Panc1 (cell line): Measurements from ENCODE around the gene NLRP9. TPM values are rescaled to one million over a fixed set of nuclear protein-coding genes. Genes with fewer than 3 reads are reported as not detected.

Source experiments
- ATAC-seq: fragments of 200-7000 bp; cut with Tn5 transposase; 2 replicates; pipeline ENCODE4 v1.9.1; 2020; ENCODE audit warnings: mild to moderate bottlenecking, moderate library complexity
- BruUV-seq: library from RNA; stranded (reverse); fragments of 400-500 nt; replicated peaks from 2 replicates; lab custom pipeline; 2021; lab: Mats Ljungman, UMichigan
- CTCF ChIA-PET: fragments of 300-600 bp; sonication (Branson Sonifier 250); formaldehyde crosslinking; loops from one replicate; lab custom pipeline; 2022; ENCODE audit warnings: antibody characterized with exemption; lab: Charles Lee
- POLR2A ChIA-PET: fragments of 300-600 bp; sonication (Branson Sonifier 250); formaldehyde crosslinking; loops from one replicate; lab custom pipeline; 2022; ENCODE audit warnings: antibody characterized with exemption; lab: Charles Lee
- DNase-seq: peaks from one replicate; pipeline ENCODE4 v3.0.0-alpha.2; 2010; ENCODE audit warnings: low read depth, low spot score
- H3K27ac ChIP-seq: 2 replicates; pipeline ENCODE4 v1.5.1; 2011; ENCODE audit warnings: mild to moderate bottlenecking, low read length, inconsistent platforms
- H3K27me3 ChIP-seq: fragments of 200-500 bp; sonication (Bioruptor generic); 2 replicates; pipeline ENCODE4 v1.6.0; 2014; ENCODE audit warnings: low read length, inconsistent platforms; ENCODE audit not compliant: control insufficient read depth, insufficient read depth
- H3K36me3 ChIP-seq: fragments of 200-500 bp; sonication (Bioruptor generic); 2 replicates; pipeline ENCODE4 v1.5.1; 2014; ENCODE audit warnings: inconsistent platforms, mild to moderate bottlenecking, low read length, moderate library complexity; ENCODE audit not compliant: control insufficient read depth, insufficient read depth
- H3K4me1 ChIP-seq: 2 replicates; pipeline ENCODE4 v1.5.1; 2011; ENCODE audit warnings: inconsistent platforms, mild to moderate bottlenecking, low read length, moderate library complexity; ENCODE audit not compliant: control insufficient read depth, insufficient read depth
- H3K4me3 ChIP-seq, 2 experiments: 2 replicates each; pipeline ENCODE4 v1.5.1; 2011 to 2012; ENCODE audit warnings: low read depth in 2 of 2, low read length in 2 of 2, mild to moderate bottlenecking in 2 of 2, inconsistent platforms in 1 of 2, moderate library complexity in 1 of 2
- H3K9me3 ChIP-seq: fragments of 200-500 bp; sonication (Bioruptor generic); 2 replicates; pipeline ENCODE4 v1.5.1; 2014; ENCODE audit warnings: low read depth, mild to moderate bottlenecking, inconsistent platforms, low read length, moderate library complexity; ENCODE audit not compliant: control insufficient read depth, insufficient read depth
- CTCF ChIP-seq: fragments of 450-650 bp; IDR thresholded peaks from 2 replicates; pipeline ENCODE4 v1.5.1; 2017; ENCODE audit warnings: mild to moderate bottlenecking
- POLR2AphosphoS5 ChIP-seq: IDR thresholded peaks from 2 replicates; pipeline ENCODE4 v1.6.1; 2012; ENCODE audit warnings: mild to moderate bottlenecking, low read depth, low read length, moderate library complexity
- SIN3A ChIP-seq: IDR thresholded peaks from 2 replicates; pipeline ENCODE4 v1.6.1; 2012; ENCODE audit warnings: low read depth, mild to moderate bottlenecking, low read length, moderate library complexity, borderline replicate concordance; ENCODE audit not compliant: insufficient read depth
- TCF7L2 ChIP-seq: IDR thresholded peaks from 2 replicates; pipeline ENCODE4 v1.6.1; 2011; ENCODE audit warnings: mild to moderate bottlenecking, low read depth, low read length, inconsistent platforms
- in situ Hi-C: cut with HindIII; loops from 2 replicates; pipeline ENCODE4 v1.10.0; 2016; ENCODE audit warnings: low sequenced_read_pairs, low pct_unique_long_range_greater_than_20kb
- intact Hi-C: fragments of 100-400 bp; cut with micrococcal nuclease; formaldehyde crosslinking; loops from one replicate; pipeline ENCODE4 v1.10.0; 2022; ENCODE audit not compliant: unreplicated experiment
- total RNA-seq: library from RNA; stranded (reverse); gene quantifications from one replicate; pipeline ENCODE4 v1.2.1, GENCODE V29; 2021; ENCODE audit not compliant: unreplicated experiment
- TF ChIP-seq, protein P1 (sequence below), 2 experiments: IDR thresholded peaks; 2 replicates each; pipeline ENCODE4 v1.6.1; 2011 to 2012; ENCODE audit warnings: low read depth in 2 of 2, control low read depth in 1 of 2, low read length in 1 of 2, mild to moderate bottlenecking in 1 of 2, moderate library complexity in 1 of 2; ENCODE audit not compliant: insufficient read depth in 1 of 2

NLRP9 gene
- total RNA-seq, 1 experiment from 2014 or later: not detected

GRCh38 chr19:55667006-55667381 lies 71.2 kb downstream of the NLRP9 start:
- no peak for TF ChIP-seq CTCF
- TF ChIP-seq, protein P1, sequence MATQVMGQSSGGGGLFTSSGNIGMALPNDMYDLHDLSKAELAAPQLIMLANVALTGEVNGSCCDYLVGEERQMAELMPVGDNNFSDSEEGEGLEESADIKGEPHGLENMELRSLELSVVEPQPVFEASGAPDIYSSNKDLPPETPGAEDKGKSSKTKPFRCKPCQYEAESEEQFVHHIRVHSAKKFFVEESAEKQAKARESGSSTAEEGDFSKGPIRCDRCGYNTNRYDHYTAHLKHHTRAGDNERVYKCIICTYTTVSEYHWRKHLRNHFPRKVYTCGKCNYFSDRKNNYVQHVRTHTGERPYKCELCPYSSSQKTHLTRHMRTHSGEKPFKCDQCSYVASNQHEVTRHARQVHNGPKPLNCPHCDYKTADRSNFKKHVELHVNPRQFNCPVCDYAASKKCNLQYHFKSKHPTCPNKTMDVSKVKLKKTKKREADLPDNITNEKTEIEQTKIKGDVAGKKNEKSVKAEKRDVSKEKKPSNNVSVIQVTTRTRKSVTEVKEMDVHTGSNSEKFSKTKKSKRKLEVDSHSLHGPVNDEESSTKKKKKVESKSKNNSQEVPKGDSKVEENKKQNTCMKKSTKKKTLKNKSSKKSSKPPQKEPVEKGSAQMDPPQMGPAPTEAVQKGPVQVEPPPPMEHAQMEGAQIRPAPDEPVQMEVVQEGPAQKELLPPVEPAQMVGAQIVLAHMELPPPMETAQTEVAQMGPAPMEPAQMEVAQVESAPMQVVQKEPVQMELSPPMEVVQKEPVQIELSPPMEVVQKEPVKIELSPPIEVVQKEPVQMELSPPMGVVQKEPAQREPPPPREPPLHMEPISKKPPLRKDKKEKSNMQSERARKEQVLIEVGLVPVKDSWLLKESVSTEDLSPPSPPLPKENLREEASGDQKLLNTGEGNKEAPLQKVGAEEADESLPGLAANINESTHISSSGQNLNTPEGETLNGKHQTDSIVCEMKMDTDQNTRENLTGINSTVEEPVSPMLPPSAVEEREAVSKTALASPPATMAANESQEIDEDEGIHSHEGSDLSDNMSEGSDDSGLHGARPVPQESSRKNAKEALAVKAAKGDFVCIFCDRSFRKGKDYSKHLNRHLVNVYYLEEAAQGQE (IDR thresholded peaks at IDR 0.05; ENCODE audit: insufficient read depth in 1 of 2, low read depth in 2 of 2, low read length in 1 of 2): no peak
- peaks cover 60% of the 10 kb centered on the region for H3K4me1 ChIP-seq
- in situ Hi-C loops (no loop called here), intact Hi-C loops (no loop called here)
- no peak for DNase-seq
- no peak overlapping the region for H3K4me3 ChIP-seq
- CTCF ChIA-PET: interaction anchor here (0.7 kb wide), 2 partner anchors 10 to 34 kb away, joined by 4 to 5 read pairs; no protein-coding TSS in a partner anchor
- peaks cover 39% of the 10 kb centered on the region for H3K36me3 ChIP-seq
- no peaks in the 10 kb centered on the region for H3K9me3 ChIP-seq
- ATAC-seq: no peak
- H3K27me3 ChIP-seq: no peaks in the 10 kb centered on the region
- no TSS peak for BruUV-seq
- POLR2A ChIA-PET: interaction anchor here (0.6 to 0.8 kb wide), 2 partner anchors 10 to 13 kb away, joined by 4 read pairs; no protein-coding TSS in a partner anchor
- H3K27ac ChIP-seq: peak overlapping the region; percentile 55

DNA sequence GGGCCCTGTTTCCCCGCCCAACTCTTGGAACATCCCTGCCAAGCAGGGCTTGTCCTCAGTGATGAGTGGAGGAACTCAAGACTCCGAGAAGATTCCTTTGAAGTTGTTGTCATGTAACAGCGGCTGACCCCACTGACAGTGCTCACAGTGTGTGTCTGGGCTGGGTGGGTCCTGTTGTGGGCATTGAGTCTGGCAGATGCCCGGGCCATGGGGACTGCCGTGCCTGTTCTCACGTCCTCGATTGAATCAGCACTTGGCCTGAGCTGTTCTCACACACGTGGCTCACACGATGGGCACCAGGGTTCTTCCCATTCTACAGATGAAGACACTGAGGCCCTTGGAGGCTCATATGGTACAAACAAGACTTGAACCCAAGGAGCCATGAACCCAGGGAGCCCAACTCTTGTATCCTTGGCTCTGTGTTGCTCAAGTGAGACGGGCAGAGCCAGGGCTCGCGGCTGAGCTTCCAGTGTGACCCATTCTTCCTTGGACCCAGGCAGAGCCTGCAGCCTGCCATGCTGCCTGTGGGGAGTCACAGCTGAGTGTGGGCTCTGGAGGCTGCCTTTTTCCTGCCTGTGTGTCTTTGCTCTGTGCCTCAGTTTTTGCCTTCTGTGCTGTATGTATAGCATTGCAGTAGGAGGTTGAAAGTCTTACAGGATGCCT lies 71.7 kb downstream of the NLRP9 start:
- peaks cover 43% of the 10 kb centered on the region for H3K36me3 ChIP-seq
- ChIA-PET CTCF (no interaction called here), POLR2A (no interaction called here)
- intact Hi-C loops: no loop called here
- DNase-seq (no peak), ATAC-seq (no peak)
- no peak overlapping the region for H3K4me3 ChIP-seq
- H3K4me1 ChIP-seq: peaks cover 55% of the 10 kb centered on the region
- peak overlapping the region; percentile 55 for H3K27ac ChIP-seq
- TSS peak; percentile 4 for BruUV-seq
- H3K9me3 ChIP-seq: no peaks in the 10 kb centered on the region
- TF ChIP-seq POLR2AphosphoS5: no peak; the same call in 1 of the 2 replicates
- TF ChIP-seq, protein P1 (IDR thresholded peaks at IDR 0.05; ENCODE audit: insufficient read depth in 1 of 2, low read depth in 2 of 2, low read length in 1 of 2): no peak
- TF ChIP-seq SIN3A: no peak
- no peak for TF ChIP-seq TCF7L2
- no peak for TF ChIP-seq CTCF
- no peaks in the 10 kb centered on the region for H3K27me3 ChIP-seq
- in situ Hi-C loops: no loop called here
